DND-41 (cell line): Measurements from ENCODE around the gene EFHD2.

Experiments used
- ATAC-seq: fragments of 200-7000 bp; cut with Tn5 transposase; 3 replicates; pipeline ENCODE4 v1.9.1; 2021; ENCODE audit warnings: low read depth; ENCODE audit not compliant: insufficient read depth
- DNase-seq: peaks from one replicate; pipeline ENCODE4 v3.0.0-alpha.2; 2020
- H2AFZ ChIP-seq: 2 replicates; pipeline ENCODE4 v1.6.0; 2012; ENCODE audit warnings: low read depth, low read length
- H3K27ac ChIP-seq: 2 replicates; pipeline ENCODE4 v1.5.1; 2012; ENCODE audit warnings: low read length, inconsistent platforms
- H3K27me3 ChIP-seq: fragments of 200-600 bp; sonication (generic); 2 replicates; pipeline ENCODE4 v1.6.0; 2012; ENCODE audit warnings: low read length, mild to moderate bottlenecking, inconsistent platforms; ENCODE audit not compliant: insufficient read depth, poor library complexity
- H3K36me3 ChIP-seq: 2 replicates; pipeline ENCODE4 v1.5.1; 2012; ENCODE audit warnings: low read length, inconsistent platforms; ENCODE audit not compliant: insufficient read depth
- H3K4me1 ChIP-seq: 2 replicates; pipeline ENCODE4 v1.5.1; 2012; ENCODE audit warnings: mild to moderate bottlenecking, low read length; ENCODE audit not compliant: insufficient read depth
- H3K4me2 ChIP-seq: 2 replicates; pipeline ENCODE4 v1.6.0; 2012; ENCODE audit warnings: mild to moderate bottlenecking, moderate library complexity, low read length, inconsistent platforms; ENCODE audit not compliant: insufficient read depth
- H3K4me3 ChIP-seq, 2 experiments: fragments of 200-600 bp in 1 of 2; shearing (Covaris generic) in 1 of 2; 2 replicates each; pipeline ENCODE4 v1.5.1; 2012 to 2016; ENCODE audit warnings: inconsistent platforms in 2 of 2, low read length in 2 of 2, mild to moderate bottlenecking in 2 of 2, low read depth in 1 of 2, moderate library complexity in 1 of 2
- H3K79me2 ChIP-seq: 2 replicates; pipeline ENCODE4 v1.6.0; 2012; ENCODE audit warnings: low read length, inconsistent platforms; ENCODE audit not compliant: insufficient read depth
- H3K9ac ChIP-seq: 2 replicates; pipeline ENCODE4 v1.6.0; 2012; ENCODE audit warnings: low read depth, mild to moderate bottlenecking, inconsistent platforms, low read length, moderate library complexity
- H3K9me3 ChIP-seq: 2 replicates; pipeline ENCODE4 v1.5.1; 2012; ENCODE audit warnings: low read length, moderate library complexity, mild to moderate bottlenecking, inconsistent platforms; ENCODE audit not compliant: insufficient read depth, severe bottlenecking
- H4K20me1 ChIP-seq: 2 replicates; pipeline ENCODE4 v1.6.0; 2012; ENCODE audit warnings: low read length; ENCODE audit not compliant: insufficient read depth
- EZH2 ChIP-seq: IDR thresholded peaks from 3 replicates; pipeline ENCODE4 v1.6.1; 2012; ENCODE audit warnings: borderline replicate concordance, low read depth, mild to moderate bottlenecking, moderate library complexity, low read length, inconsistent platforms; ENCODE audit not compliant: severe bottlenecking
- TF ChIP-seq, protein P1 (sequence below): IDR thresholded peaks from 2 replicates; pipeline ENCODE4 v1.5.1; 2012; ENCODE audit warnings: borderline replicate concordance, low read length, moderate library complexity, mild to moderate bottlenecking; ENCODE audit not compliant: poor library complexity, severe bottlenecking; ENCODE audit errors: extremely low read depth

The EFHD2 gene

DNA sequence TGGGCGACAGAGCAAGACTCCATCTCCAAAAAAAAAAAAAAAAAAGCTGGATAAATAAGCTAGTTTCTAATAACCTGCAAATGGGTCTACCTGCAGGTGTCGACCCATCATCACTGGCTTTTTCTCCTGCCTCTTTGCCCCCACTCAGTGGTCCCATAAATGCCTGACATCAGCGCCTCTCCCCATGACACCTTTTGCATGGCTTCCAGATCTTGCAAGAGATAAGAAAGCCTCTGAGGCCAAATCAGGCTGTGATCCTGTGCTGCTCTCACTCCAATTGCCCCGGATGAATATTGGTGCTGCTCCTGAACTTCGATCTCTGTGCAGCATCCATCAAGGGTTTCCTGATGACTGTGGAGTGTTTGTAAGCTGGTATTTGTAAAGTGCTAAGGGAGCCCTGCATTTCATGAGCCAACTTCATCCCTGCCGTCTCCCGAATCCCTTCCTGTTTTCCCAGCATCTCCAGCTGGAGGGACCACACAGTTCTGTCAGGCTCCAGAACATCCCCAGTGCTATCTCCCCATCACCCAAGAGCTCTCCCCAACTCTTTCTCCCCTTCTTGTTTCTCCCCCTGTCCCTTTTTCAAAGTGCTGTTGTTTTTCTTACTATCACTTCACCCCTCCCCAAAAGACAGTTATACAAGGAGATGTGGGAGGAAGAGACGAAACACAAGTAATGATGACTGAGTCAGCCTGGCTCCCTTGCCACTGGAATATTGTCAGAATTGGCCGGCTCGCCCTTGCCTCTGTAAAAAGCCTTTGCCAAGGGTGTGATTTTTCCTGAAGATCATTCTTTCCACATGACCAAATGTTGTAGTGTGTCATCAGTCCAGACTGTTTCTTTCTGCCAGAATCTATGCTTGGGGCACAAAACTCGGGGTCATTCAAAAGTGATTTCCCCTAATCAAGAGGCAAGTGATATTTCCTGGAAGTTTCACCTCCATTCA is 2.8 kb upstream of the EFHD2 start:
- H3K9me3 ChIP-seq = no peaks in the 10 kb centered on the region
- no peak overlapping the region for H3K4me3 ChIP-seq
- H3K4me1 ChIP-seq = peaks cover 21% of the 10 kb centered on the region
- H3K9ac ChIP-seq = no peak overlapping the region
- H3K27ac ChIP-seq = no peak overlapping the region
- H3K79me2 ChIP-seq = peaks cover 16% of the 10 kb centered on the region
- H2AFZ ChIP-seq = no peak overlapping the region
- TF ChIP-seq, protein P1, sequence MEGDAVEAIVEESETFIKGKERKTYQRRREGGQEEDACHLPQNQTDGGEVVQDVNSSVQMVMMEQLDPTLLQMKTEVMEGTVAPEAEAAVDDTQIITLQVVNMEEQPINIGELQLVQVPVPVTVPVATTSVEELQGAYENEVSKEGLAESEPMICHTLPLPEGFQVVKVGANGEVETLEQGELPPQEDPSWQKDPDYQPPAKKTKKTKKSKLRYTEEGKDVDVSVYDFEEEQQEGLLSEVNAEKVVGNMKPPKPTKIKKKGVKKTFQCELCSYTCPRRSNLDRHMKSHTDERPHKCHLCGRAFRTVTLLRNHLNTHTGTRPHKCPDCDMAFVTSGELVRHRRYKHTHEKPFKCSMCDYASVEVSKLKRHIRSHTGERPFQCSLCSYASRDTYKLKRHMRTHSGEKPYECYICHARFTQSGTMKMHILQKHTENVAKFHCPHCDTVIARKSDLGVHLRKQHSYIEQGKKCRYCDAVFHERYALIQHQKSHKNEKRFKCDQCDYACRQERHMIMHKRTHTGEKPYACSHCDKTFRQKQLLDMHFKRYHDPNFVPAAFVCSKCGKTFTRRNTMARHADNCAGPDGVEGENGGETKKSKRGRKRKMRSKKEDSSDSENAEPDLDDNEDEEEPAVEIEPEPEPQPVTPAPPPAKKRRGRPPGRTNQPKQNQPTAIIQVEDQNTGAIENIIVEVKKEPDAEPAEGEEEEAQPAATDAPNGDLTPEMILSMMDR = no peak
- TF ChIP-seq EZH2 = no peak
- DNase-seq = no peak
- H4K20me1 ChIP-seq = peaks cover 20% of the 10 kb centered on the region
- H3K27me3 ChIP-seq = peaks cover 27% of the 10 kb centered on the region
- no peak overlapping the region for H3K4me2 ChIP-seq
- ATAC-seq = no peak
- H3K36me3 ChIP-seq = no peaks in the 10 kb centered on the region; the same call in 1 of the 2 replicates

DNA sequence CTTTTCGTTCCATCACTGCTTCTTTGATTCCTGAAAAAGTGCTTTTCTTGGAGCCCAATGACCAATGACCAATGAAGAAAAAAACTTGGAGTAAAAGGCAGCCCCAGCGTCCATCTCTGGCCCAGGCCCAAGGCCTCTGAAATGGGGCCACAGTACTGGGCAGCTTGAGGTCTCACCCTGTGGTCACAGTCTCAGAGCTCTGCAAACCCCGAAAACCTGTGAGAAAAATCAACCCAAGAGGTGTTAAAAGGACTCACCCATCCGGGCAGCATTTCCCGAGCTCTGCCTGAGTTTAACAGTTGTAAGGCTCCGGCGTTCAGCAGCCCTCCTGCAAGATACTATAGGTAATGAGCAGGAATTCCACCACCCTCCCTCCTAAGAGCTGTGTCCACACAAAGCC is 2.1 kb upstream of the EFHD2 start:
- no peak for DNase-seq
- no peak for TF ChIP-seq EZH2
- TF ChIP-seq, protein P1 = no peak
- H2AFZ ChIP-seq = no peak overlapping the region
- H3K4me1 ChIP-seq = peaks cover 21% of the 10 kb centered on the region
- H3K79me2 ChIP-seq = peaks cover 16% of the 10 kb centered on the region
- no peak for ATAC-seq
- H3K36me3 ChIP-seq = no peaks in the 10 kb centered on the region; the same call in 1 of the 2 replicates
- H3K9ac ChIP-seq = no peak overlapping the region
- H3K27me3 ChIP-seq = peaks cover 27% of the 10 kb centered on the region
- no peaks in the 10 kb centered on the region for H3K9me3 ChIP-seq
- no peak overlapping the region for H3K27ac ChIP-seq
- H3K4me3 ChIP-seq = no peak overlapping the region
- peaks cover 27% of the 10 kb centered on the region for H4K20me1 ChIP-seq
- H3K4me2 ChIP-seq = no peak overlapping the region

DNA sequence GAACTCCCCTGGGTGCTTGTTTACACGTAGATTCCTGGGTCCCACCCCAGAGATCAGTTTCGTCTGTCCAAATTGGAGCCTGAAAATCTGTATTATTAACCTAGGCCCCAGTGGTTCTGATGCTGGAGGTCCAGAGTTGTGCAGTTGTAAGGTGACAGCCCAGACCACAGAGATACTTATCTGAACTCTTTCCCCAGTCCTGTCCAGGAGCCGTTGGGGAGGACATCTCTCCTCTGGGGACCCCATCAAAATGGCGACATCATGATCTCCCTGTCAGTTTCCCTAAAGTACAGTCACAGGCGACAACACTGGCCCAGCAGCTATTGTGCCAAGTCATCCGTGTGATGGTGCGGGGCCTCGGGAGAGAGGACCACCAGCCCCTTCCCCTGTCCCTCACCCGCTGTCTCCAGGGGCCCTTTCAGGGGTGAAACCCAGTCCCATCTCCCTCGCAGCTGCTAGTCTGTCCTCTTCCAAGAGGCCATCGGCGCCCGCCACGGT is 749 bp upstream of the EFHD2 start:
- Histone ChIP-seq H3K4me3 (peak overlapping the region; percentile 61 to 80; a peak in 3 of 4 replicates), H3K9ac (peak overlapping the region; percentile 86; the same call in 1 of the 2 replicates), H3K9me3 (no peaks in the 10 kb centered on the region), H4K20me1 (peaks cover 40% of the 10 kb centered on the region), H3K4me1 (peaks cover 21% of the 10 kb centered on the region), H3K79me2 (peaks cover 16% of the 10 kb centered on the region), H2AFZ (peak overlapping the region; percentile 86), H3K27ac (no peak overlapping the region), H3K36me3 (no peaks in the 10 kb centered on the region; the same call in 1 of the 2 replicates), H3K27me3 (peaks cover 27% of the 10 kb centered on the region), H3K4me2 (peak overlapping the region; percentile 85)
- DNase-seq (no peak), ATAC-seq (no peak)
- TF ChIP-seq, protein P1 = no peak
- TF ChIP-seq EZH2 = no peak
